ENCODE measurements around the gene RREB1.

GRCh38 chr6:7258231-7258763, 150.5 kb downstream of the RREB1 start:
- no peak for TF ChIP-seq MAX (IDR thresholded peaks at IDR 0.05; ENCODE audit: insufficient read depth, insufficient read length)
- no peak for TF ChIP-seq CTCF (IDR thresholded peaks at IDR 0.05; ENCODE audit: extremely low read depth in 1 of 2, insufficient read depth in 1 of 2, low read depth in 1 of 2, low read length in 2 of 2)

Measured in endothelial cell of umbilical vein (primary cell).